Vagina (tissue), 2 donors: ENCODE measurements around the gene MACROD2. TPM values are rescaled to one million over a fixed set of nuclear protein-coding genes. Genes with fewer than 3 reads are reported as not detected.

ENCODE experiments used
- DNase-seq, 2 donors: peaks; one replicate each; pipeline ENCODE4 v3.0.0-alpha.2; 2017; ENCODE audit errors: extremely low spot score in 2 of 2
- H3K27ac ChIP-seq: fragments of 200-600 bp; sonication (generic); one replicate; pipeline ENCODE4 v1.5.1; 2019
- H3K27me3 ChIP-seq: fragments of 200-600 bp; sonication (generic); one replicate; pipeline ENCODE4 v1.5.1; 2019
- H3K36me3 ChIP-seq, 2 donors: fragments of 200-600 bp; sonication (generic); one replicate each; pipeline ENCODE4 v1.5.1; 2017 to 2019
- H3K4me1 ChIP-seq: fragments of 200-600 bp; sonication (generic); one replicate; pipeline ENCODE4 v1.5.1; 2019
- H3K4me3 ChIP-seq, 2 donors: fragments of 200-600 bp; sonication (generic); 1 replicate in 1 of 2; 2 replicates in 1 of 2; pipeline ENCODE4 v1.5.1; 2016 to 2019
- H3K9me3 ChIP-seq: fragments of 200-600 bp; sonication (generic); one replicate; pipeline ENCODE4 v1.5.1; 2019
- POLR2A ChIP-seq, 2 donors: fragments of 450-650 bp; IDR thresholded peaks; one replicate each; pipeline ENCODE4 v1.6.1; 2017; ENCODE audit warnings: antibody characterized with exemption in 2 of 2, mild to moderate bottlenecking in 2 of 2, moderate library complexity in 2 of 2
- POLR2AphosphoS5 ChIP-seq, 2 donors: sonication (generic); formaldehyde crosslinking; IDR thresholded peaks; one replicate each; pipeline ENCODE4 v1.9.0; 2017; ENCODE audit warnings: antibody characterized with exemption in 2 of 2, mild to moderate bottlenecking in 2 of 2, low read depth in 1 of 2; ENCODE audit not compliant: insufficient read depth in 1 of 2
- intact Hi-C: fragments of 100-400 bp; cut with DNase I; formaldehyde crosslinking; loops from one replicate; pipeline ENCODE4 v1.15.1; 2023
- total RNA-seq: library from RNA; depleted of rRNA; stranded (reverse); fragments of >200 nt; gene quantifications from one replicate; pipeline ENCODE4 v1.2.3, GENCODE V29; 2016
- TF ChIP-seq, protein P1 (sequence below), 3 experiments: fragments of 450-650 bp in 2 of 3; fragments of 200-600 bp in 1 of 3; sonication (generic) in 1 of 3; IDR thresholded peaks; one replicate each; pipeline ENCODE4 v1.5.1; 2017 to 2019; ENCODE audit warnings: antibody characterized with exemption in 3 of 3, mild to moderate bottlenecking in 2 of 3, moderate library complexity in 2 of 3

Gene MACROD2
- total RNA-seq, 1 donor from 2014 or later: 12.5 TPM

DNA sequence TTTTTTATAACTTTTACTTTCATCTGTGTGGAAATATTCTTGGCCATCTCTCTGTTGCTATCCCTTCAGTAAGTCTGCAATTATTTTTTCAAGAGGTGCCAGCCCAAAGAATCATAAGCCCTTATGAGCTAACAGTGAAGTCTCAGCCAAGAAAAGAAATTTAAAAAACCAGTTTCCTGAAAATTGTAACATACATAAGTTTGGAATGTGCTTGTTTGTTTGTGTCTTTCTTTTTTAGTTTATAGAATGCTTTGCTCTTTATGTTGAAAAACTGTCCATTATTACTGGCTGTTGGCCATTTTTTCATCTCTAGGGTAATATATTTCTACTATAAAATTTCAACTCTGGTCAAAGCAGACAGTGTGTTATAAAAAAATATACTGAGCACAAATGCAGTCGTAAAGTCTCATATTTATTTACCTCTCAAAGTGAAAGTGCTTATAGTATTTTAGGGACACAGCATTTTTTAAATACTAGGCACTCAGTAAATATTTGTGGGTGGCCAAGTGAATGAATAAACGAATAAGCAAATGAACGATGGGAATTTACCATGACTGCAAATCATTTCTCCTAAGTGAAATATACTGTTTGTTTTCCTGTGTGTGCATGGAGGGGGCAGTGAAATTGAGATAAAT is 1918.2 kb downstream of the MACROD2 start:
- no peak for DNase-seq
- Histone ChIP-seq H3K27me3 (no peaks in the 10 kb centered on the region), H3K27ac (no peak overlapping the region), H3K4me1 (no peaks in the 10 kb centered on the region), H3K9me3 (no peaks in the 10 kb centered on the region), H3K4me3 (no peak overlapping the region), H3K36me3 (no peaks in the 10 kb centered on the region)
- intact Hi-C loops: no loop called here
- TF ChIP-seq POLR2A (IDR thresholded peaks at IDR 0.05) (no peak), POLR2AphosphoS5 (IDR thresholded peaks at IDR 0.05; ENCODE audit: insufficient read depth in 1 of 2, low read depth in 1 of 2) (no peak)
- TF ChIP-seq, protein P1, sequence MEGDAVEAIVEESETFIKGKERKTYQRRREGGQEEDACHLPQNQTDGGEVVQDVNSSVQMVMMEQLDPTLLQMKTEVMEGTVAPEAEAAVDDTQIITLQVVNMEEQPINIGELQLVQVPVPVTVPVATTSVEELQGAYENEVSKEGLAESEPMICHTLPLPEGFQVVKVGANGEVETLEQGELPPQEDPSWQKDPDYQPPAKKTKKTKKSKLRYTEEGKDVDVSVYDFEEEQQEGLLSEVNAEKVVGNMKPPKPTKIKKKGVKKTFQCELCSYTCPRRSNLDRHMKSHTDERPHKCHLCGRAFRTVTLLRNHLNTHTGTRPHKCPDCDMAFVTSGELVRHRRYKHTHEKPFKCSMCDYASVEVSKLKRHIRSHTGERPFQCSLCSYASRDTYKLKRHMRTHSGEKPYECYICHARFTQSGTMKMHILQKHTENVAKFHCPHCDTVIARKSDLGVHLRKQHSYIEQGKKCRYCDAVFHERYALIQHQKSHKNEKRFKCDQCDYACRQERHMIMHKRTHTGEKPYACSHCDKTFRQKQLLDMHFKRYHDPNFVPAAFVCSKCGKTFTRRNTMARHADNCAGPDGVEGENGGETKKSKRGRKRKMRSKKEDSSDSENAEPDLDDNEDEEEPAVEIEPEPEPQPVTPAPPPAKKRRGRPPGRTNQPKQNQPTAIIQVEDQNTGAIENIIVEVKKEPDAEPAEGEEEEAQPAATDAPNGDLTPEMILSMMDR (IDR thresholded peaks at IDR 0.05): no peak

DNA sequence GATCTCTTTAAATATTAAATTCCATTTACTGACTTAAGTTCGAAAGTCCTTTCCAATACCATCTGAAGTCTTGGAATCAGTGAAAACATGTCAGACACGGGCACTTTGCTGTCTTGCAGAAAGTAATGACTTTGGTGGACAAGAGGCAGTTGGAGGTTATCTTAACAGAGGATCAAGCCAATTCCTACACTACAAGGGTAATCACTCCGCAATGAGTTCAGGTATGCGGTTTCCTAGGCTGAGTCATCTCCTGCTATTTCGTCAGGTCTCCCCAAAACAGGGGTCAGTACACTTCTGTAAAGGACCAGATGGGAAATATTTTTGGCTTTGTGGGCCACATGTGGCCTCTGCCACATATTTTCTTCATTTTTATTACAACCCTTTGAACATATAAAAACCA is 1921.3 kb downstream of the MACROD2 start:
- no peak overlapping the region for H3K27ac ChIP-seq
- no peaks in the 10 kb centered on the region for H3K4me1 ChIP-seq
- H3K36me3 ChIP-seq: no peaks in the 10 kb centered on the region
- no peaks in the 10 kb centered on the region for H3K27me3 ChIP-seq
- no peaks in the 10 kb centered on the region for H3K9me3 ChIP-seq
- intact Hi-C loops: no loop called here
- DNase-seq: no peak
- TF ChIP-seq POLR2A (IDR thresholded peaks at IDR 0.05): no peak
- TF ChIP-seq, protein P1 (IDR thresholded peaks at IDR 0.05): no peak
- no peak for TF ChIP-seq POLR2AphosphoS5 (IDR thresholded peaks at IDR 0.05; ENCODE audit: insufficient read depth in 1 of 2, low read depth in 1 of 2)
- H3K4me3 ChIP-seq: no peak overlapping the region

DNA sequence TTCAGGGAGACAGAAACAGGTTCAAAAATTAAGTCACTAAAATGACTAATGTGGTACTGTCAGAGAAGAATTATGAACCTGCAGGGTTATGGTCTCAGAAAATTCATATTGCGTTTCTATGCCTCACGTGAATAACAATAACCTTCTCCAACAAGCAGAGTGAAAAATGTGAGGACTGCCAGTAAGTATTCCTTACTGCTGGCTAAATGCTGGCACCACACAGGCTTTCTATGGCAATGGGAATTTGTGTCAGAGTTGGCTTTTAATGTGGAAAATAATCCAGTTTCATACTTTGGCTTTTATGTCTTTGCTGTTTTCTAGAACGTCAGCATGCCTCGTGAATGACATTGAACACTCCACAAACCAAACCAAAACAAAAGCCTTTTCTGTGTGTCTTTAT is 1922.0 kb downstream of the MACROD2 start:
- Histone ChIP-seq H3K27me3 (no peaks in the 10 kb centered on the region), H3K36me3 (no peaks in the 10 kb centered on the region), H3K4me1 (no peaks in the 10 kb centered on the region), H3K4me3 (no peak overlapping the region), H3K9me3 (no peaks in the 10 kb centered on the region), H3K27ac (no peak overlapping the region)
- intact Hi-C loops: no loop called here
- TF ChIP-seq, protein P1 (IDR thresholded peaks at IDR 0.05): no peak
- TF ChIP-seq POLR2A (IDR thresholded peaks at IDR 0.05): no peak
- TF ChIP-seq POLR2AphosphoS5 (IDR thresholded peaks at IDR 0.05; ENCODE audit: insufficient read depth in 1 of 2, low read depth in 1 of 2): no peak
- DNase-seq: no peak

DNA sequence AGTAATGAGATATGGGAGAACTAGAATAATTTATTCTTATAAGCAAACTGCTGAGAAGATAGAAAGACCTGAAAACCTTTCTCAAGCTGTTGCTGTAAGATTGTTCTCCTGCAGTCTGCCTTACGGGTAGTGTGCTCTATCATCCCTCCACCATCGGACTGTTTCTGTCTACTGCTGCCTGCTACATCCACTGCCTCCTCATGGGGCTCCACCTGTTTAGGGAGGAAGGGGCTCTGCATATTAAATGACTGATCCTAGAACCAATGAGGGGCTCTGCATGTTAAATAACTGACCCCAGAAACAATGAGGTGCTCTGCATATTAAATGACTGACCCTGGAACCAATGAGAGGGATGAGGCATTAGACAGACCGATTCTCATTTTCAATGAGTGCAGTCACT is 1923.3 kb downstream of the MACROD2 start:
- Histone ChIP-seq H3K27ac (no peak overlapping the region), H3K4me1 (no peaks in the 10 kb centered on the region), H3K9me3 (no peaks in the 10 kb centered on the region), H3K4me3 (no peak overlapping the region), H3K36me3 (no peaks in the 10 kb centered on the region), H3K27me3 (no peaks in the 10 kb centered on the region)
- TF ChIP-seq, protein P1 (IDR thresholded peaks at IDR 0.05): no peak
- no peak for TF ChIP-seq POLR2AphosphoS5 (IDR thresholded peaks at IDR 0.05; ENCODE audit: insufficient read depth in 1 of 2, low read depth in 1 of 2)
- no peak for TF ChIP-seq POLR2A (IDR thresholded peaks at IDR 0.05)
- DNase-seq: no peak
- intact Hi-C loops: no loop called here

DNA sequence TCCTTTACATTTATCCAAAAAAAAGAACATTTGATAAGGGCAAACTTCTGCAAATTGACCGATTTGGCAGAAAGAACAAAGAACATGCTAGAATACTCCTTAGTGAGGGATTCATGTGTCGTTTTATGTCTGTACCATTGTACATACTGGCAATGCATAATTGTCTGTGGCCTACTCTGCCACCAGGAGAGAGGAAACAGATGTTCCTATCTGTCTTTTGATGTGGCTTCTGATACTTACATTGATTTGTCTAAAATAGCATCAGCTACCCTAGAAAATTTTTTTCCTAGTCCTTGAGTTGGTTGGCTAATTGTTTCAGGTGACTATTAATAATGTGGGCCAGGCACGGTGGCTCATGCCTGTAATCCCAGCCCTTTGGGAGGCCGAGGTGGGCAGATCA is 1923.8 kb downstream of the MACROD2 start:
- intact Hi-C loops: no loop called here
- Histone ChIP-seq H3K4me1 (no peaks in the 10 kb centered on the region), H3K36me3 (no peaks in the 10 kb centered on the region), H3K9me3 (no peaks in the 10 kb centered on the region), H3K27ac (no peak overlapping the region), H3K4me3 (no peak overlapping the region), H3K27me3 (no peaks in the 10 kb centered on the region)
- TF ChIP-seq POLR2AphosphoS5 (IDR thresholded peaks at IDR 0.05; ENCODE audit: insufficient read depth in 1 of 2, low read depth in 1 of 2) (no peak), POLR2A (IDR thresholded peaks at IDR 0.05) (no peak)
- TF ChIP-seq, protein P1 (IDR thresholded peaks at IDR 0.05): no peak
- DNase-seq: no peak
